Effector CD8-positive, alpha-beta T cell (primary cell): ENCODE measurements around the gene FBXL15.

ENCODE experiments used
- DNase-seq: peaks from one replicate; lab custom pipeline; 2025; lab: John Stamatoyannopoulos, UW

Gene FBXL15

DNA sequence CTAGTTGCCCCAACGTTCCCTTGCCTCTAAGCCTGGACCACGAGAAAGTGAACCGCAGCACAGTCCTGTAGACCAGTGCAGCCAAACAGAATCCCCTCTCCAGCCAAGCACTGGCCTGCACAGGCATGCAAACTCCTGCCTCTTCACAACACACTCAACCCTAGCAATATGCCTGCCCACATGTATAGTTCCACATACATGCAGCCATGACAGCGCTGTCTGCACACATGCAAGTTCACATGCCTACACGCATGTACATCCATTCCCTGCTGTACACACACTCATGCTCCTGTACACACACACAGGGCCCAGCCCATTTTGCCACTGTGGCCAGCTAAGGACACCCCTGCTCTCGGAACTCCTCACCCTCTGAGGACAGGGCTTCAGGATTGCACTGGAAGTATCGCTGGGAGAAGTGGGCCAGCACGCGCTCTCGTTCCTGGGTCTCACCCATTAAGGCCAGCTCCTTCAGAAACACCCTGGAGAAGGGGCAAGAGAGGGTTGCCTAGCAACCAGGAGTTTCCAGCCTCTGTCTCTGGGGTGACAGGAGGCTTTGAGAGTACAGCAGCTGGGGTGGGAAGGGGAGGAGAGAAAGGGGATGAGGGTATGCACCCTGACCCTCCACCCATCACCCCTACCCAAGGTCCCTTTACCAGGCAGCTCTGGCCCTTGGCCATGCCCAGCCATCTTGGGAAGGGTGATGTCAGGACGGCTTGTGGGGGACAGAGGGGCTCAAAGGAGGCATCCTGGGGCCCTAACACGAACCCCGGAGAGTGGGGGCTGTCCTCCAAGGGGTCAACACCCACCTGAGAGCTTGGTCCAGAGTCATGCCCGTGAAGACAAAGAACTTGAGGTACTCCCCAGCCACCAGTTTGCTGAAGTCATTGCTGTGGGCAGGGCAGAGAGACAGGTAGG is 9.0 kb upstream of the FBXL15 start:
- no peak for DNase-seq

DNA sequence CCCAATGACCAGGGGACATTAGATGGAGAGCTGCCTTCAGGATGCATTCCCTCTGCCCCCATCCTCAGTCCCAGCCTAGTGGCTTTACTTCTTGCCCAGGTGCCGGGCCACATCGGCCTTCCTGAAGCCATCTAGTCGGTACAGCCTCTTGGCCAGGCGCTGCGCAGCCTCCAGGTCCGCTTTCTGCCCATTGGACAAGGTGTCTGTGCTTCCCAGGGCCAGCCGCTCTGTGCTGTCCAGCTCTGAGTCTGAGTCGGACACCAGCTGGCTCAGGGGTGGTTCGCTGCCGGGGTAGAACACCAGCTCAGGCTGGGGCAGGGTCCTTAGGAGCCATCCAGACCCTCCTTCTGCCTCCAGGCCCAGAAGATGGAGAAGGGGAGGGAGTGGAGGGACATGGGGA is 8.3 kb upstream of the FBXL15 start:
- no peak for DNase-seq

DNA sequence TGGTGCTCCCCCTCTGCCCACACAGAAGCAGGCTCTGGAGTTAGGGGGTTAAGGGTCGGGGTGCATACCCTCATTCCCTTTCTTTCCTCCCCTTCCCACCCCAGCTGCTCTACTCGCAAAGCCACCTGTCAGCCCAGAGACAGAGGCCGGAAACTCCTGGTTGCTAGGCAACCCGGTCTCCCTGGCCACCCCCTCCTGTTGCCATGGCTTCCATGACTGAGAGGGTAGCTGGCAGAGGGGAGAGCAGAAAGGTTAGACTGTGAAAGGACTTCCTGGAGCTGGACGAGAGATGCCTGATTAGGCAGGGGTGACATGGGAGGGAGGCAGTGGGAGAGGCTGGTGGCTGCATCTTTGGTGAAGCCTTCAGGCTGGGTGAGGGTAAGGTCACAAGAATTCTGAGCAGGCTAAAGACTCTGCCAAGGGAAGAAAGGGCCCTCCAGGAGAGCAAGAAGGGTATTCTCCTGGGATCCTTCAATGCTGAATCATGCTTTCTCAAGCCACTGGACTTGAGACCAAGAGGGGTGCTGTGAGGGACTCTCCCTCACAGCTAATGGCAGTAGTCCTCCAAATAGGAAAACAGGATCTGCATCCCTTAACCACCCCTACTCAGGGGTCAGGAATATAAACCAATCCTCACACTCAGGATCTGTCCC is 7.5 kb upstream of the FBXL15 start:
- DNase-seq, result peak; percentile 26

DNA sequence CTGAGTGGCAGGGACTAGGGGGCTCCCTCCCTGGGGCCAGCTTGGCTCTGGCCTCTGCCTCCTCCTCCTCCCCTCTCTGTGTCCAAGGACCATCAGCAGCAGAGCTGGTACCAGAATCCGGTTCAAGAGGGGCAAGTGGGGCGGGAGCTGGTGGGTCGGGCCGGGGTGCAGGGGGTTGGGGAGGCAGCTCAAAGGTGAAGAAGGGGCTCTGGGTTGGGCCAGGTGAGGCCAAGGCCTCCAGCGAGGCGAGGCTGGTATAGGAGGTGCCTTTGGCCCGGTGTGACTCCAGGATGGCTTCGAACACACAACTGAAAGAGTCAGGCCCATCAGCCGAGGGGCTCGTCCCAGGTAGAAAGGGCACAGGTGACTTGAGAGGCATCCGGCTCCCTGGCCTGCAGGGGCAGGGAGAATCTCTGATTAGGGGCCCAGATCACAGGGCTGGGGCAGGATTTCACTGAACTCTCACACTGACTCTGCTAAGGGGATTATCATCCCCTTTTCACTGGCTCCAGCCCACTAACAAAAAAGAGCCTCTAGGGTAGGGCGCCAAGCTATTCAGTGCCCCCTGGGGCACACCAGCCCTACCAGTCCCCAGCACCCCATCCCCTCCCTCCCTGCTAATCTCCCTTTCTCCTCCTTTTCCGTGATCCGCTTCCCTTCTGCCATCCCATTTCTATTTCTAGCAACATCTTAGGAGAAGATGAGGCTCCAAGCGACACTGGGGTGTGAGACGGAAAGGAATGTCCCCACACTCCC is 6.7 kb upstream of the FBXL15 start:
- DNase-seq, result no peak

DNA sequence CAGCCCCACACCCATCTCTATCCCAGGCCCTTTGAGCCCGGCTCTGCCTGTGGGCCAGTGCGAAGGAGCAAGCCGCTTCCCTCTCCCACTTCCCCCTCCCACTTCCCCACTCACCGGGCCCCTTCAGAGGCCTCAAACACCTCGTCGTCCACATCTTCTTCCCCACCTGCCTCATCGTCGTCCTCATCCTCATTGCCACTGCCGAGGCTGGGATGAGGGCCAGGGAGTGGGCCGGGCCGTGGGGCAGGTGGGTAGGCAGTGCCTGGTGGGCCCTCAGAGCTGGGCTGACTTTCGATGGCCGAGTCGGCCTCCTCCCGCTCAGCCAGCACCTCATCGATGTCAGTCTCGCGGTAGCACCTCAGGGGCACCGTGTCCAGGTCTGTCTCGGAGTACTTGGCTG is 5.9 kb upstream of the FBXL15 start:
- no peak for DNase-seq

DNA sequence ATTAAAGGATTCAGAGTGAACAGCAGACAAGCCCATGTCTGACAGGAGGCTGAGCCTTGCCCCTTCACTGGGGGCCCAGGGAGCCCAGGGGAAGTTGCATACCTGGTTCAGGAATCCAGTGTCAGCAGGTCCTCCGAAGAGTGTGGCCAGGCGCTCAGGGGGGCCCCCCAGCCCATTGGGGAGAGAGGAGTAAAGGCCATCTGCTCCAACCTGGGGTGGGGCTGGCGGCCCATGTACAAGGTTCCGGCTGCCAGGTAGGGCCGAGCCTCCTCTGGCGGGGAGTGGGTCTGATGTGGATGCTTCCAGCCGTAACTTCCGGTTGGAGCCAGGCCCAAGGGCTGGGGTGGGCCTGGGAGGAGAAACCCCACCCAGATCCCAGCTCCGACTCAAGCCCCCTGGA is 4.4 kb upstream of the FBXL15 start:
- DNase-seq, result no peak

DNA sequence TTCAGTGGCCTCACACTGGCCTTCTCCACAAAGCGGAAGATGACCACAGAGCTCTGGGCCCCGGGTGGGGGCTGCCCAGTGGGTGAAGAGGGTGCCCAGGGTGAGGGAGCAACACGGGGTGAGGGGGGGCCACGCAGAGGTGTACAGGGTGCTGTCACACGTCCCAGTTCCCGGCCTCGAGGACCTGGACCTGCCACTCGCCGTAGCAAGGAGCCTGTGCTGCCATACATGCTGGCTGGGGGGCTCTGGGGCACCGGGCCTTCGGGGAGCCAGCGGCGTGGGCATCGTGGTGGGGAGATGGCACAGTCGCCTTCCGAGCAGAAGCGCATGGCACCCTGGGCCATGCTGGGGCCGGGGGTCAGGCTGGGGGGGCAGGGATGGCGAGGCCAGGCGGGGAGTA is 3.9 kb upstream of the FBXL15 start:
- no peak for DNase-seq

DNA sequence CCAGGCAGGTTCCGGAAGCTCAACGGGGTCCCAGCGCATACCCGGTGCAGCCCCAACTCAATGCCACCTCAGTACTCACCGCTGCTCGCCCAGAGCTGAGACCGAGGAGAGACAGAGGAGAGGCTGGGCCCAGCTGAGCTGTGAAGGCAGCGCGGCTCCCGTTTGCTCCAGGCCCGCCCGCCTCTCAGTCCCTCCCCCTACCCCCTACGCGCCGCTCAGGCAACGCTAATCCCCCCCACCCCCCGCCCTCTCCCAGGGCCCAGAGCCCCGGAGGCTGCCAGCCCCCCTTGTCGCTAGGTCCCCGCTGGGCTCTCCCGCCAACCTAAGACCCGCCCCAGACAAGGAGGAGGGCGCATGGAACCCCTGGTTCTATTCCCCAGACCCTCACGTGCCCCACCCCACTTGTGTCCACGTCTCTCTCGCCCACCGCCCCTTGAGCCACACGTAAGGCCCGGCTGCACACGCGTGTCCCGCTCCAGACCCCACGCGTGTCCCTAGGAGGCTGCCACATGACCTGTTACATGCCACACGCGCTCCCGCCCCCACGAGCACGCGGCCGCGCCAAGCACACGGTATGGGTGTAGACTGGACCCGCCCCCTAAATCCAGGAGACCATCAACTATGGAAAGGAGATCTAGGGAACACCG is 1.9 kb upstream of the FBXL15 start, which contains the start of gene PSD:
PSD (minus strand) TSS at position 164 of the 647 bp plus-strand sequence. CDS start 1,747 bp downstream, outside the sequence.
- DNase-seq, result no peak

DNA sequence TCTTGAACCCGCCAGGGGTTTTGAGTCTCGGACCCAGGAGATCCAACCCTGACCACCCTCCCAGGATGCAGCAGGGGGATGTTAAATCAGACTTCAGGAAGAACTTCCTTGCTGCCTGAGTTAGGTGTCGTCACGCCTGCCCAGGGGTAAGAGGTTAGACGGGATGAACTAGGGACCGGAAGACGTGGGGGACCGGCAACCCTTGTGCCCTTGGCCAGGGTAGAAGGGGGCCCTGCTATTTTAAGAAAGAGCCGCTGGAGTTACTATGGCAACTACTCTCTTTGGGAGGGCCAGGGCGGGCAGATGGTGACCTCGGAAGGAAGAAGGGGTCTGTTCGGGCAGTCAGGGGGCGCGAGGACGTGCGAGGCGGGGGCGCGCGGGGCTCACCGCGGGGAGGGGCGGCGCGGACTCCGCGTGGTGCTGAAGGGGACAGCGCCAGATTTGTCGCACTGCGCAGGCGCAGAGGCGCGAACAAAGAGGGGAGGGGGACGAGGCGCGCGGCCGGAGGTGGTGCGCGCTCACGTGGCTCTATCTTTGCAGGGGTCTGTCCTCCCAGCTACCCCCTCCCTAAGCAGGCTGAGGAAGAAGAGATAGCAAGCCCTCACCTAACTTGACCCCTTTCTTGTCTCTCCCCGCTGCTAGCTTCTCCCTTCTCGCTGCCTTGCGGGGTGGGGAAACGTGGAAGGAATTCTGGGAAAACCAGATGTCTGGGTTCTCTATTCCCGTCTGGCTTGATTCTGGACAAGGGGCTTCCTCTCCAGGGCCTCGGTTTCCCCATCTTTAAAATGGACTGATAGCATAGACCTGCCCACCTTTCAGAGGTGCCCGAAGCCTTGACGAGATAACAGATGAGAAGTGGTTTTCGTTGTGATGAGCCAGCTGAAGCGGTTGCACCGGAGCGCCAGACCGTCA is 1.1 kb upstream of the FBXL15 start:
- peak; percentile 60 for DNase-seq

DNA sequence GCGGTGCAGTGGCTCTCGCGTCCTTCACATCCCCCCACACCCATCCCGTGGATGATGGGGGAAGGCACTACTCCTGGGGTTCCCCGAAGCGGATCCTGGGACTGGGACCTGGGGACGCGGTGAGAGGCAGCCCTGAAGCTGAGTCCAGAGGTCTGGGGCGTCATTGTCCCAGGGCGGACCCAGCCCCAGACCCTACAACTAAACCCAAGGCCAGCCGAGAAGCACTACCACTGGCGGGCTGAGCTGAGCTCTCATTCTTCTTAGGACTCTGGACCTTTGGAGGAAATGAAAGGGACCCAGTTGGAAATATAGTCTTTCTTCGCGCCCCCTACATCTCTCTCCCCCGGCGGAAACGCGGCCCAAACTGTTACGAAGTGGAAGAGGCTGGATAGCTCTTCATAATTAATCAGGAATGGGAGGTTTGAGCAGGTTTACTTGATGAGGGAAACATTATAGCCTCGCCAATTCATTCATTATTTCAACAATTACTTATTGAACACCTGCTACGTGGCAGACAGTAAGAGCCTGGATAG is 389 bp upstream of the FBXL15 start:
- DNase-seq, result no peak

DNA sequence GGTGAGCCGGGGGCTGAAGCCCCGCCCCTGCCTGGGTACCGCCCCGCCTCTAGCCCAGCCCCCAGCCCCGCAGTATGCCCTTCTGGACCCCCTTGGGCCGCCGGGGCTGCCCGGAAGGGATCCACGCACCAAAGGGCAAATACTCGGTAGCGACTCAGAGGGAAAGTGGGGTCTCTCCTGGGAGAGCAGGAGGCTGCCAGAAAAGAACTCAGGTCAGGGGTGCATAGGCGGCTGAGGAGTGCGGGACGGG is 796 bp downstream of the FBXL15 start:
- DNase-seq, result no peak

DNA sequence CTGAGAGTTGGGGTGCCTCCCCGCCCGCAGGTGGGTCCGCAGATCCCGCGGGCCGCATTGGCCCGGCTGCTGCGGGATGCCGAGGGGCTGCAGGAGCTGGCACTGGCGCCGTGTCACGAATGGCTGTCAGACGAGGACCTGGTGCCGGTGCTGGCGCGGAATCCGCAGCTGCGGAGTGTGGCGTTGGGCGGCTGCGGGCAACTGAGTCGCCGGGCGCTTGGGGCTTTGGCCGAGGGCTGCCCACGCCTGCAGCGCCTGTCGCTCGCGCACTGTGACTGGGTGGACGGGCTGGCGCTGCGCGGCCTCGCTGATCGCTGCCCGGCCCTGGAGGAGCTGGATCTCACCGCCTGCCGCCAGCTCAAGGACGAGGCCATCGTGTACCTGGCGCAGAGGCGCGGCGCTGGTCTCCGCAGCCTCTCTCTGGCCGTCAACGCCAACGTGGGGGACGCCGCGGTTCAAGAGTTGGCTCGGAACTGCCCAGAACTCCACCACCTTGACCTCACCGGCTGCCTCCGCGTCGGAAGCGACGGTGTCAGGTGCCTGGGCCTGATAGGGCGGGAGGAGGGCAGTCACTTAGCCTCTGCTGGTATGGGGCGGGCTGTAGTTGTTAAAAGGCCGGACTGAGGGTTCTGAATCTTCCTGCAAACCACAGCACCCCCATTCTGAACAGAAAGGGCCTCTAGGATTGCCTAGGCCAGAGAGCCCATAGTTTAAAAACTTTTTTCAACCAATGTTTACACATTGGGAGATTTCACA is 1.3 kb downstream of the FBXL15 start:
- no peak for DNase-seq

DNA sequence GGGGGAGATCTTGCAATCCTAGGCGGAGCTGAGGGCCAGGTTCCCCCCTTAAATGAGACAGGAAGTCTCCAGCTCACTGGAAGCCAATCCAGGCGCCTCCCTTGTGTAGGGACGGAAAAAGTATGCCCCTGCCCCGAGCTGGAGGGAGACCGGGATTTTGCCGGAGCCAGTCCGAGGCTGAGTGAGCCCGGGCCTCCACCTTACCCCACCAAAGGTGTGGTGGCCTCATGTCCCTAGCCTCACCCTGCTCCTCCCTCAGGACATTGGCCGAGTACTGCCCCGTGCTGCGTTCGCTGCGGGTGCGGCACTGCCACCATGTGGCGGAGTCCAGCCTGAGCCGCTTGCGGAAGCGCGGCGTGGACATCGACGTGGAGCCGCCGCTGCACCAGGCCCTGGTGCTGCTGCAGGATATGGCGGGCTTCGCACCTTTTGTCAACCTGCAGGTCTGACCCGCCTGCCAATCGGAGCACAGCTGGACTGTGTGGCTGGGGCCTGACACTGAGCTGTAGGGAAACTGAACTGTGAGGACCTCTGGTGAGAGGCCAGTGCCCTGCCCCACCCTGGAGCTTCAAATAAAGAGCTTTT is 2.0 kb downstream of the FBXL15 start:
- no peak for DNase-seq

DNA sequence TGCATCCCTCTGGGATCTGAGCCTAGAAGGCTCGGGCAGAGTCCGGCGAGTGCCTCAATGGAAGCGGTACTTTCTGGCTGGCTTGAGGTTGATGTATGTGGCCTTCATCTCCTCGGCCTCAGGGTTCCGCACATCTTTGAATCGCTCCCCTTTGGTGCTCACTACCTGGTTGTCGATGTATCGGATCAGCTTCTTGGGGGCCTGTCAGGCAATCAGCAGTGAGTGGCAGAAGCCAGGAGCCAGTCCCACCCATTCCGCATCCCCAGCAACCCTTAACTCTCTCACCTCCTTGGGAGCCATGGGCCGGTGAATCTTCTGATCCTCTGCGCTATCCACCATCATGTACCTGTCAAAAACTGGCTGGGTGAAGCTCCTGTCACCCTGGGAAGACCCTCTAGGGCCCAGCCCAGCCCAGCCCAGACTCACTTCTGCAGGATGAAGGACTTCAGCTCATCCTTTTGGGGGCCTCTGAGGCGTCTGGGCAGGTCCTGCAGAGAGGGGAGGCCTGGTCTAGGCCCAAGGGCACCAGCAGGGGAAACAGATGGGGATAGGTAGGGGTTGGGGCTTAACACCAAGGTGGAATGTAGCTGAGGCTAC is 2.8 kb downstream of the FBXL15 start:
- DNase-seq, result no peak

DNA sequence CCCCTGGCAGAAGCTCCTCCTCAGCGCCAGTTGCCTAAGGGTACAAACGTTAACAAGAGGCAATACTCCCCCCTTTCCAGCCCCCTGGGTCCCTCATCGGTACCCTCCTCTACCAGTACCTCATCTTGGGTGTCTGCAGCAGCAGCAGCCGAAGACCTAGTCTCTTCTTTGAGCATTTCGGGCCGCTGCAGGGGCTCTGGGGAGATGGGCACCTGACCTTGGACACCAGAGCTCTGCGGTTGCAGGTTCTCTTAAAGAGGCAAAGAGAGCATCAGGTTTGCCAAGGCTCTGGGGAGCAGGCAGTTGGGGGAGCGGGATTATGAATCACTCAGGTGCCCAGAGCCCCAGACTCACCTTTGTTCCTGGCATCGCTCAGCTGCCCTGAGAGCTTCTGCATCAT is 3.5 kb downstream of the FBXL15 start:
- DNase-seq, result no peak

DNA sequence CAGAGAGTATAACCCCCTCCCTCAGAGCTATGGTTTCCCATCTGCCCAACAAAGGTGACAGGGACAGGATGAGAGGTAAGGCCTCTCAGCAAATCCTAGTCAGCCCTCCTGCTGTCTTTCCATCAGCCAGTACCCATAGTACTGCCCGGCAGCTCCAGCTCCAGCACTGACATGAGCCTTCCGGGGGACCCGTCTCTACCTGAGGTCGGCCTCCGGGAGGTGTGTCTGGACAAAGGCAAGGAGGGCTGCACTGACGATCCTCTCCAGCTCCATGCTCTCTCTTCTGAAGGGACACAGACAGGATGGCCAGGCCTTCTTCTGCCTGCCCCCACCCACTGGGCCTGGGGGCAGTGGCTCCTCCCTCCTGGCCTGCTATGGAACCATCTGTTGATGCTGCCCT is 4.3 kb downstream of the FBXL15 start:
- no peak for DNase-seq

DNA sequence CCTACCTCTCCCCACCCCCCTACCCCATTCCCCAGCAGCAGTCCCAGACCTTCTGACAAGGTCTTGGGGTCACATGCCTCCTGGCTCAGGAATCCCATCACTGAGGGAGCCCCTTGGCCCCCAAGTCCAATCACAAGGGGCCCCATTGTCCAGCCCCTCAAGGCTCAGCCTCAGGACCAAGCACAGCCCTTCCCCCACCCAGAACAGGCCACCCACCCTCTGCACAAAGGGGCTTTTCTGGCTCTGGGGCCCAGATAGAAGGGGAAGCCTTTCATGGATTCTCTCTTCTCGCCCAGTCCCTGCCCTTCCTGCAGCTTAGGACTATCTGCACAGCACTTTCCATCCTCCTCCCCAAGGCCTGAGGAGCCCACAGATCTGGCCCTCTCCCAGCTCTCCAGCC is 4.8 kb downstream of the FBXL15 start:
- DNase-seq, result no peak

DNA sequence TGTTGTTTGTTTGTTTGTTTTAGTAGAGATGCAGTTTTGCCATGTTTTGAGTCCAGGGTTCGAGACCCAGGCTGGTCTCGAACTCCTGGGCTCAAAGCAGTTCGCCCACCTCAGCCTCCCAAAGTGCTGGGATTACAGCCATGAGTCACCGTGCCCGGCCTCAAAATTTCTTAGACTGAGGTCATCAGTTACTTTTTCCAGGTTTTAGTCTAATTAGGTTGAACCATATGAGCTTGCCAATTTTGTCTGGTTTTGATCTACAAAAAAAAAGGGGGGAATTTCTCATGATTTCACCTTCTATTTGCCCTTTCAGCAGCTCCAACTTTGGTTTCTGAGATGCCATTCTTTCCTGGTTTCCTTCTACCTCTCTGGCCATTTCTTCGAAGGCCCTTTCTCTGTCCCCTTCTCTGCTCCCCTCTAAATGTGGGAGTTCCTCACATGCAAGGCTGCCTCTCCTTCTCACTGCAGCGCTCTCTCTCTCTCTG is 6.2 kb downstream of the FBXL15 start:
- DNase-seq, result no peak

DNA sequence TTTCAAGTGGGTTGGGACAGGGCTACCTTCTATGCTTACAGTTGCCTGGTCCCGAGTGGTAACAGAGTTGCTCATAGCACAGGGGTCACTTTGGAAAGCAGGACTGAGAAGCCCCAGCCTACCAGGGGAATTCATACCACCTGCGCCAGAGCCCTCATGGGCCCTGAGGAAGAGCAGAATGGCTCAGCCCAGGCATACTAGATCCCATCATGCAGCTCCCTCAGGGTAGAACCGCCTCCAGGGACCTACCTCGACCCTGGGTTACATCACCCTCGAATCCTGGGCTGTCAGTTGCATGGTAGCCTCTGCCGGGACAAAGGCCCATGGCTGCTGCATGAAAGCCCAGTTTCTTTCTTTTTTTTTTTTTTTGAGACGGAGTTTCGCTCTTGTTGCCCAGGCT is 8.8 kb downstream of the FBXL15 start:
- DNase-seq, result no peak
